NK-92 (cell line): ENCODE measurements around the gene EDA.
"Not testable (repeated sequence)": the region's sequence is repeated elsewhere in the genome, so short reads cannot be mapped to it uniquely, and the experiment has no call there.

Experiments used
- DNase-seq: peaks from one replicate; lab custom pipeline; 2025; ENCODE audit not compliant: unreplicated experiment; lab: John Stamatoyannopoulos, UW

The EDA gene

GRCh38 chrX:69741721-69742120 is 125.8 kb downstream of the EDA start:
- no peak for DNase-seq

- DNase-seq = no peak
Observed at GRCh38 chrX:69746051-69746450, 130.1 kb downstream of the EDA start.

GRCh38 chrX:69748055-69748454 is 132.1 kb downstream of the EDA start:
- no peak for DNase-seq

GRCh38 chrX:69759921-69760625 is 144.2 kb downstream of the EDA start:
- DNase-seq = no peak

- DNase-seq = no peak
Observed at GRCh38 chrX:69761633-69762032, 145.7 kb downstream of the EDA start.

- DNase-seq = no peak
Observed at GRCh38 chrX:69762340-69762739, 146.4 kb downstream of the EDA start.

GRCh38 chrX:69793260-69793935 is 177.5 kb downstream of the EDA start:
- no peak for DNase-seq

GRCh38 chrX:69795702-69796101 is 179.8 kb downstream of the EDA start:
- no peak for DNase-seq

- DNase-seq = no peak
Observed at GRCh38 chrX:69807400-69807799, 191.5 kb downstream of the EDA start.

GRCh38 chrX:69808375-69808774 is 192.5 kb downstream of the EDA start:
- DNase-seq = no peak

- no peak for DNase-seq
Observed at GRCh38 chrX:69813677-69814076, 197.8 kb downstream of the EDA start.

GRCh38 chrX:69815063-69815462 is 199.2 kb downstream of the EDA start:
- no peak for DNase-seq

- DNase-seq = no peak
Observed at GRCh38 chrX:69815519-69815918, 199.6 kb downstream of the EDA start.

GRCh38 chrX:69844636-69845035 is 228.7 kb downstream of the EDA start:
- DNase-seq = no peak

- not testable (repeated sequence) for DNase-seq
Observed at GRCh38 chrX:69859999-69860398, 244.1 kb downstream of the EDA start.

GRCh38 chrX:69876221-69876620 is 260.3 kb downstream of the EDA start:
- no peak for DNase-seq

GRCh38 chrX:69884210-69884609 is 268.3 kb downstream of the EDA start:
- no peak for DNase-seq

GRCh38 chrX:69896046-69896445 is 280.1 kb downstream of the EDA start:
- no peak for DNase-seq

GRCh38 chrX:69900491-69900890 is 284.6 kb downstream of the EDA start:
- no peak for DNase-seq

GRCh38 chrX:69906447-69906846 is 290.5 kb downstream of the EDA start:
- DNase-seq = no peak

GRCh38 chrX:69914781-69915180 is 298.9 kb downstream of the EDA start:
- DNase-seq = no peak

GRCh38 chrX:69919749-69920148 is 303.8 kb downstream of the EDA start:
- DNase-seq = no peak

GRCh38 chrX:69932323-69932722 is 316.4 kb downstream of the EDA start:
- DNase-seq = no peak
